H9 (cell line): ENCODE results near the gene SEPTIN3. TPM values are rescaled to one million over a fixed set of nuclear protein-coding genes. Genes with fewer than 3 reads are reported as not detected.

ENCODE experiments used
- DNase-seq: peaks from one replicate; pipeline ENCODE4 v3.0.0-alpha.2; 2017
- H2AFZ ChIP-seq: one replicate; pipeline ENCODE4 v1.6.1; 2013; ENCODE audit warnings: mild to moderate bottlenecking, low read length, control low read depth, moderate library complexity
- H2AK5ac ChIP-seq: 2 replicates; pipeline ENCODE4 v1.6.1; 2013; ENCODE audit warnings: low read length, control low read depth, mixed read lengths; ENCODE audit not compliant: insufficient read length
- H2BK120ac ChIP-seq: one replicate; pipeline ENCODE4 v1.6.1; 2013; ENCODE audit warnings: low read depth, mild to moderate bottlenecking, low read length, control low read depth, inconsistent platforms; ENCODE audit not compliant: poor library complexity, severe bottlenecking
- H2BK12ac ChIP-seq: 2 replicates; pipeline ENCODE4 v1.6.1; 2013; ENCODE audit warnings: low read length, control low read depth, mixed read lengths, low read depth; ENCODE audit not compliant: insufficient read length
- H2BK15ac ChIP-seq: 2 replicates; pipeline ENCODE4 v1.6.1; 2013; ENCODE audit warnings: low read depth, low read length, control low read depth
- H2BK20ac ChIP-seq: one replicate; pipeline ENCODE4 v1.6.1; 2013; ENCODE audit warnings: low read depth, mild to moderate bottlenecking, low read length, control low read depth, inconsistent platforms; ENCODE audit not compliant: poor library complexity, severe bottlenecking
- H2BK5ac ChIP-seq: 2 replicates; pipeline ENCODE4 v1.6.1; 2013; ENCODE audit warnings: low read length, control low read depth, mixed read lengths; ENCODE audit not compliant: insufficient read length
- H3K14ac ChIP-seq: 2 replicates; pipeline ENCODE4 v1.6.1; 2013; ENCODE audit warnings: low read length, control low read depth; ENCODE audit not compliant: insufficient read depth
- H3K18ac ChIP-seq: 2 replicates; pipeline ENCODE4 v1.6.1; 2013; ENCODE audit warnings: low read depth, mild to moderate bottlenecking, mixed read lengths, low read length, control low read depth; ENCODE audit not compliant: insufficient read length
- H3K23ac ChIP-seq: 2 replicates; pipeline ENCODE4 v1.6.1; 2013; ENCODE audit warnings: low read length, control low read depth, mixed read lengths, low read depth; ENCODE audit not compliant: insufficient read length
- H3K23me2 ChIP-seq: 2 replicates; pipeline ENCODE4 v1.6.1; 2013; ENCODE audit warnings: low read depth, mild to moderate bottlenecking, mixed read lengths, low read length, control low read depth; ENCODE audit not compliant: insufficient read length, poor library complexity, severe bottlenecking
- H3K27ac ChIP-seq: 2 replicates; pipeline ENCODE4 v1.5.1; 2013; ENCODE audit warnings: low read length, control low read depth, mixed read lengths, low read depth; ENCODE audit not compliant: insufficient read length
- H3K27me3 ChIP-seq: 2 replicates; pipeline ENCODE4 v1.6.1; 2013; ENCODE audit warnings: low read length, control low read depth, inconsistent platforms; ENCODE audit not compliant: insufficient read depth
- H3K4ac ChIP-seq: 2 replicates; pipeline ENCODE4 v1.6.1; 2013; ENCODE audit warnings: low read depth, mild to moderate bottlenecking, control low read depth, inconsistent platforms, low read length, moderate library complexity
- H3K4me1 ChIP-seq: 2 replicates; pipeline ENCODE4 v1.6.1; 2013; ENCODE audit warnings: low read length, control low read depth, inconsistent platforms; ENCODE audit not compliant: insufficient read depth
- H3K4me2 ChIP-seq: 2 replicates; pipeline ENCODE4 v1.6.1; 2013; ENCODE audit warnings: low read length, control low read depth, mixed read lengths; ENCODE audit not compliant: insufficient read length, insufficient read depth
- H3K56ac ChIP-seq: 2 replicates; pipeline ENCODE4 v1.6.1; 2013; ENCODE audit warnings: low read depth, mild to moderate bottlenecking, mixed read lengths, low read length, control low read depth; ENCODE audit not compliant: insufficient read length
- H3K79me1 ChIP-seq: 2 replicates; pipeline ENCODE4 v1.6.1; 2013; ENCODE audit warnings: low read depth, mild to moderate bottlenecking, moderate library complexity, low read length, control low read depth, inconsistent platforms; ENCODE audit not compliant: insufficient read depth, poor library complexity, severe bottlenecking
- H3K79me2 ChIP-seq: 2 replicates; pipeline ENCODE4 v1.6.1; 2013; ENCODE audit warnings: low read length, control low read depth, inconsistent platforms; ENCODE audit not compliant: insufficient read depth
- H3K9ac ChIP-seq: 2 replicates; pipeline ENCODE4 v1.6.1; 2013; ENCODE audit warnings: low read length, control low read depth, mixed read lengths; ENCODE audit not compliant: insufficient read length; ENCODE audit errors: extremely low read depth
- H3K9me3 ChIP-seq: one replicate; pipeline ENCODE4 v1.6.1; 2013; ENCODE audit warnings: low read depth, low read length, inconsistent platforms; ENCODE audit not compliant: control insufficient read depth
- H3T11ph ChIP-seq: one replicate; pipeline ENCODE4 v1.6.1; 2013; ENCODE audit warnings: mild to moderate bottlenecking, low read length, control low read depth, inconsistent platforms
- H4K20me1 ChIP-seq: one replicate; pipeline ENCODE4 v1.6.1; 2013; ENCODE audit not compliant: control insufficient read depth, insufficient read length, insufficient read depth
- H4K5ac ChIP-seq: 2 replicates; pipeline ENCODE4 v1.6.1; 2013; ENCODE audit warnings: low read depth, mild to moderate bottlenecking, mixed read lengths, low read length, control low read depth; ENCODE audit not compliant: insufficient read length
- H4K8ac ChIP-seq: replicated peaks from 2 replicates; pipeline ENCODE4 v1.6.1; 2013; ENCODE audit warnings: low read length, control low read depth, mixed read lengths, low read depth; ENCODE audit not compliant: insufficient read length
- H4K91ac ChIP-seq: 2 replicates; pipeline ENCODE4 v1.6.1; 2013; ENCODE audit warnings: low read depth, mild to moderate bottlenecking, moderate library complexity, mixed read lengths, low read length, control low read depth; ENCODE audit not compliant: insufficient read length
- H3K27ac Mint-ChIP-seq, 3 experiments: 2 replicates in 2 of 3; 3 replicates in 1 of 3; pipeline ENCODE4 v1.8.0; 2020 to 2021; ENCODE audit warnings: mixed read lengths in 3 of 3, mild to moderate bottlenecking in 1 of 3, moderate library complexity in 1 of 3
- H3K27me3 Mint-ChIP-seq: 2 replicates; pipeline ENCODE4 v1.8.0; 2021; ENCODE audit warnings: low read depth, mild to moderate bottlenecking, moderate library complexity, mixed read lengths
- H3K36me3 Mint-ChIP-seq, 3 experiments: 2 replicates in 2 of 3; 3 replicates in 1 of 3; pipeline ENCODE4 v1.8.0; 2020 to 2021; ENCODE audit warnings: low read depth in 3 of 3, mixed read lengths in 3 of 3; ENCODE audit not compliant: insufficient read depth in 1 of 3
- H3K4me1 Mint-ChIP-seq, 2 experiments: 2 replicates each; pipeline ENCODE4 v1.8.0; 2020; ENCODE audit warnings: mixed read lengths in 2 of 2
- H3K4me3 Mint-ChIP-seq, 2 experiments: 2 replicates in 1 of 2; 3 replicates in 1 of 2; pipeline ENCODE4 v1.8.0; 2020 to 2021; ENCODE audit warnings: mild to moderate bottlenecking in 2 of 2, mixed read lengths in 2 of 2, moderate library complexity in 1 of 2
- H3K9me3 Mint-ChIP-seq, 2 experiments: 2 replicates in 1 of 2; 3 replicates in 1 of 2; pipeline ENCODE4 v1.8.0; 2020; ENCODE audit warnings: mild to moderate bottlenecking in 2 of 2, mixed read lengths in 2 of 2, moderate library complexity in 1 of 2
- WGBS: extraction: QIAGEN DNeasy Blood & Tissue Kit; methylation state at CpG from one replicate; pipeline ENCODE4 v1.1.7; 2013; ENCODE audit warnings: missing lambda C conversion rate, low lambda C conversion rate, mixed read lengths; ENCODE audit not compliant: insufficient read length; ENCODE audit errors: extremely low coverage; 5-methylcytosine and 5-hydroxymethylcytosine counted together
- total RNA-seq: library from RNA; stranded (reverse); gene quantifications from 2 replicates; pipeline ENCODE4 v1.2.1, GENCODE V29; 2021
- TF ChIP-seq, protein P1 (sequence below): fragments of 200-600 bp; sonication (generic); conservative IDR thresholded peaks from 3 replicates; pipeline ENCODE4 v1.8.0; 2021; ENCODE audit warnings: antibody characterized with exemption, mild to moderate bottlenecking

The SEPTIN3 gene
- total RNA-seq, 1 experiment from 2014 or later: 33.3 TPM

- H2AK5ac ChIP-seq: no peak overlapping the region
- H3K18ac ChIP-seq: no peak overlapping the region
- Mint-ChIP-seq H3K27me3 (no peaks in the 10 kb centered on the region; the same call in 1 of the 2 replicates), H3K36me3 (peaks cover 33 to 50% (median 45%) of the 10 kb centered on the region in 3 experiments; a peak in 6 of 7 replicates), H3K9me3 (no peaks in the 10 kb centered on the region; a peak in 1 of 5 replicates), H3K4me3 (no peak overlapping the region), H3K4me1 (peaks cover 9 to 14% of the 10 kb centered on the region in 2 experiments; a peak in 3 of 4 replicates), H3K27ac (no peak overlapping the region)
- no peak overlapping the region for H2BK15ac ChIP-seq
- peaks cover 2% of the 10 kb centered on the region for H4K20me1 ChIP-seq
- no peak overlapping the region for H2BK120ac ChIP-seq
- no peak overlapping the region for H3T11ph ChIP-seq
- no peak overlapping the region for H3K23ac ChIP-seq
- no peaks in the 10 kb centered on the region for H3K79me1 ChIP-seq
- H3K56ac ChIP-seq: no peak overlapping the region
- no peak overlapping the region for H2BK12ac ChIP-seq
- no peaks in the 10 kb centered on the region for H3K4me1 ChIP-seq
- no peaks in the 10 kb centered on the region for H3K23me2 ChIP-seq
- no peaks in the 10 kb centered on the region for H3K27me3 ChIP-seq
- H3K27ac ChIP-seq: no peak overlapping the region
- H3K4me2 ChIP-seq: no peak overlapping the region
- H2BK20ac ChIP-seq: no peak overlapping the region
- no peaks in the 10 kb centered on the region for H3K9me3 ChIP-seq
- H2AFZ ChIP-seq: no peak overlapping the region
- no peak overlapping the region for H3K9ac ChIP-seq
- DNase-seq: no peak
- no CpG with 5 or more reads among the region's 2 CpGs for WGBS
- H4K5ac ChIP-seq: no peak overlapping the region
- TF ChIP-seq, protein P1, sequence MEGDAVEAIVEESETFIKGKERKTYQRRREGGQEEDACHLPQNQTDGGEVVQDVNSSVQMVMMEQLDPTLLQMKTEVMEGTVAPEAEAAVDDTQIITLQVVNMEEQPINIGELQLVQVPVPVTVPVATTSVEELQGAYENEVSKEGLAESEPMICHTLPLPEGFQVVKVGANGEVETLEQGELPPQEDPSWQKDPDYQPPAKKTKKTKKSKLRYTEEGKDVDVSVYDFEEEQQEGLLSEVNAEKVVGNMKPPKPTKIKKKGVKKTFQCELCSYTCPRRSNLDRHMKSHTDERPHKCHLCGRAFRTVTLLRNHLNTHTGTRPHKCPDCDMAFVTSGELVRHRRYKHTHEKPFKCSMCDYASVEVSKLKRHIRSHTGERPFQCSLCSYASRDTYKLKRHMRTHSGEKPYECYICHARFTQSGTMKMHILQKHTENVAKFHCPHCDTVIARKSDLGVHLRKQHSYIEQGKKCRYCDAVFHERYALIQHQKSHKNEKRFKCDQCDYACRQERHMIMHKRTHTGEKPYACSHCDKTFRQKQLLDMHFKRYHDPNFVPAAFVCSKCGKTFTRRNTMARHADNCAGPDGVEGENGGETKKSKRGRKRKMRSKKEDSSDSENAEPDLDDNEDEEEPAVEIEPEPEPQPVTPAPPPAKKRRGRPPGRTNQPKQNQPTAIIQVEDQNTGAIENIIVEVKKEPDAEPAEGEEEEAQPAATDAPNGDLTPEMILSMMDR: no peak
- H2BK5ac ChIP-seq: no peak overlapping the region
- no peak overlapping the region for H4K8ac ChIP-seq
- H3K79me2 ChIP-seq: no peaks in the 10 kb centered on the region
- H3K14ac ChIP-seq: no peak overlapping the region; the same call in 1 of the 2 replicates
- no peak overlapping the region for H4K91ac ChIP-seq
- no peak overlapping the region for H3K4ac ChIP-seq
Observed at GRCh38 chr22:41936894-41937169, 32.4 kb upstream of the SEPTIN3 start.
